Activated CD4-positive, alpha-beta memory T cell treated with anti-CD3 and anti-CD28 coated beads for 36 hours (primary cell): ENCODE results near the gene CENPA. TPM values are rescaled to one million over a fixed set of nuclear protein-coding genes. Genes with fewer than 3 reads are reported as not detected.

ENCODE experiments used
- CTCF ChIA-PET: fragments of 350-600 bp; sonication (Branson Sonifier 250); formaldehyde crosslinking; loops from one replicate; lab custom pipeline; 2021; ENCODE audit warnings: antibody characterized with exemption, inconsistent platforms; lab: Charles Lee
- POLR2A ChIA-PET: fragments of 350-600 bp; sonication (Branson Sonifier 250); formaldehyde crosslinking; loops from one replicate; lab custom pipeline; 2021; ENCODE audit warnings: antibody characterized with exemption; lab: Charles Lee
- DNase-seq: peaks from one replicate; pipeline ENCODE4 v3.0.0-alpha.2; 2020
- H3K27ac Mint-ChIP-seq: one replicate; pipeline ENCODE4 v1.8.0; 2021; ENCODE audit warnings: mixed read lengths
- H3K27me3 Mint-ChIP-seq: one replicate; pipeline ENCODE4 v1.8.0; 2021; ENCODE audit warnings: mixed read lengths
- H3K36me3 Mint-ChIP-seq: one replicate; pipeline ENCODE4 v1.8.0; 2021; ENCODE audit warnings: mixed read lengths
- H3K4me1 Mint-ChIP-seq: one replicate; pipeline ENCODE4 v1.8.0; 2021; ENCODE audit warnings: low read depth, mixed read lengths
- H3K4me3 Mint-ChIP-seq: one replicate; pipeline ENCODE4 v1.8.0; 2021; ENCODE audit warnings: mild to moderate bottlenecking, mixed read lengths
- H3K9me3 Mint-ChIP-seq: one replicate; pipeline ENCODE4 v1.8.0; 2021; ENCODE audit warnings: mixed read lengths
- intact Hi-C: fragments of 100-400 bp; cut with micrococcal nuclease; formaldehyde crosslinking; loops from one replicate; pipeline ENCODE4 v1.15.1; 2023
- total RNA-seq, 2 experiments: library from RNA; stranded (reverse); gene quantifications; one replicate each; pipeline ENCODE4 v1.2.3, GENCODE V29; 2021

Gene CENPA
- 10 to 100 TPM; 36.7 to 37.8 TPM for total RNA-seq

GRCh38 chr2:26785431-26786206, at the start of gene CENPA:
Gene CENPA (plus strand): TSS chr2:26786056. CDS start chr2:26786197, 141 bp downstream.
- peaks cover under 1% of the 10 kb centered on the region for H3K9me3 Mint-ChIP-seq
- ChIA-PET CTCF (interaction anchor here (0.6 kb wide), 1 partner anchor 15 kb away, joined by 3 read pairs; no protein-coding TSS in a partner anchor), POLR2A (interaction anchor here (1.5 kb wide), 1 partner anchor 11 kb away, joined by 3 read pairs; no protein-coding TSS in a partner anchor)

GRCh38 chr2:26737221-26737620, 48.6 kb upstream of the CENPA start:
- POLR2A ChIA-PET, result no interaction called here
- Mint-ChIP-seq H3K4me3 (no peak overlapping the region), H3K27ac (no peak overlapping the region), H3K4me1 (no peaks in the 10 kb centered on the region), H3K9me3 (no peaks in the 10 kb centered on the region), H3K27me3 (peaks cover 4% of the 10 kb centered on the region), H3K36me3 (no peaks in the 10 kb centered on the region)
- no peak for DNase-seq
- intact Hi-C loops, result no loop called here
- CTCF ChIA-PET, result no interaction called here

More at GRCh38 chr2:26785431-26786206, at the start of gene CENPA:
- peaks cover 17% of the 10 kb centered on the region for H3K4me1 Mint-ChIP-seq
- H3K4me3 Mint-ChIP-seq, result peak within 1 kb of the TSS; percentile 85
- peak; percentile 97 for DNase-seq
- H3K36me3 Mint-ChIP-seq, result peaks cover 25% of the 10 kb centered on the region
- intact Hi-C loops, result loop anchor here (2.0 to 10.0 kb wide), 2 partner anchors 21 to 269 kb away; partner anchors contain the start of genes AGBL5 and SLC35F6
- peak within 1 kb of the TSS; percentile 52 for H3K27ac Mint-ChIP-seq
- H3K27me3 Mint-ChIP-seq, result peaks cover 2% of the 10 kb centered on the region

GRCh38 chr2:26738481-26738880, 47.4 kb upstream of the CENPA start:
- H3K9me3 Mint-ChIP-seq, result no peaks in the 10 kb centered on the region
- H3K36me3 Mint-ChIP-seq, result no peaks in the 10 kb centered on the region
- intact Hi-C loops, result no loop called here
- DNase-seq, result no peak
- H3K27me3 Mint-ChIP-seq, result peaks cover 4% of the 10 kb centered on the region
- POLR2A ChIA-PET, result no interaction called here
- no peak overlapping the region for H3K27ac Mint-ChIP-seq
- H3K4me3 Mint-ChIP-seq, result no peak overlapping the region
- no peaks in the 10 kb centered on the region for H3K4me1 Mint-ChIP-seq
- CTCF ChIA-PET, result no interaction called here

GRCh38 chr2:26739514-26739913, 46.3 kb upstream of the CENPA start:
- Mint-ChIP-seq H3K27ac (no peak overlapping the region), H3K4me1 (no peaks in the 10 kb centered on the region), H3K27me3 (peaks cover 4% of the 10 kb centered on the region), H3K36me3 (no peaks in the 10 kb centered on the region), H3K9me3 (no peaks in the 10 kb centered on the region), H3K4me3 (no peak overlapping the region)
- POLR2A ChIA-PET, result no interaction called here
- intact Hi-C loops, result no loop called here
- CTCF ChIA-PET, result interaction anchor here (8.7 kb wide), 1 partner anchor 134 kb away, joined by 146 read pairs; no protein-coding TSS in a partner anchor
- no peak for DNase-seq

GRCh38 chr2:26740346-26740745, 45.5 kb upstream of the CENPA start:
- Mint-ChIP-seq H3K4me1 (no peaks in the 10 kb centered on the region), H3K9me3 (no peaks in the 10 kb centered on the region), H3K36me3 (no peaks in the 10 kb centered on the region), H3K27ac (no peak overlapping the region), H3K27me3 (peaks cover 4% of the 10 kb centered on the region), H3K4me3 (no peak overlapping the region)
- intact Hi-C loops, result no loop called here
- ChIA-PET POLR2A (no interaction called here), CTCF (interaction anchor here (8.7 kb wide), 1 partner anchor 135 kb away, joined by 146 read pairs; no protein-coding TSS in a partner anchor)
- DNase-seq, result no peak

GRCh38 chr2:26740890-26741302, 45.0 kb upstream of the CENPA start:
- Mint-ChIP-seq H3K9me3 (no peaks in the 10 kb centered on the region), H3K4me3 (no peak overlapping the region), H3K27ac (no peak overlapping the region), H3K4me1 (no peaks in the 10 kb centered on the region), H3K36me3 (no peaks in the 10 kb centered on the region), H3K27me3 (peaks cover 4% of the 10 kb centered on the region)
- no peak for DNase-seq
- intact Hi-C loops, result loop anchor here (1.0 kb wide), 1 partner anchor 136 kb away; no protein-coding TSS in a partner anchor
- ChIA-PET CTCF (interaction anchor here (8.7 kb wide), 1 partner anchor 135 kb away, joined by 146 read pairs; no protein-coding TSS in a partner anchor), POLR2A (no interaction called here)

- POLR2A ChIA-PET, result no interaction called here
- Mint-ChIP-seq H3K27me3 (peaks cover 2% of the 10 kb centered on the region), H3K9me3 (no peaks in the 10 kb centered on the region), H3K27ac (no peak overlapping the region), H3K4me1 (no peaks in the 10 kb centered on the region), H3K4me3 (no peak overlapping the region), H3K36me3 (no peaks in the 10 kb centered on the region)
- DNase-seq, result no peak
- intact Hi-C loops, result no loop called here
- CTCF ChIA-PET, result interaction anchor here (8.7 kb wide), 1 partner anchor 137 kb away, joined by 146 read pairs; no protein-coding TSS in a partner anchor
Observed at GRCh38 chr2:26742048-26742770, 43.6 kb upstream of the CENPA start.

GRCh38 chr2:26743852-26744251, 42.0 kb upstream of the CENPA start:
- H3K27ac Mint-ChIP-seq, result no peak overlapping the region
- no peak overlapping the region for H3K4me3 Mint-ChIP-seq
- DNase-seq, result no peak
- ChIA-PET CTCF (interaction anchor here (8.7 kb wide), 1 partner anchor 138 kb away, joined by 146 read pairs; no protein-coding TSS in a partner anchor), POLR2A (no interaction called here)
- H3K36me3 Mint-ChIP-seq, result no peaks in the 10 kb centered on the region
- H3K9me3 Mint-ChIP-seq, result no peaks in the 10 kb centered on the region
- no peaks in the 10 kb centered on the region for H3K27me3 Mint-ChIP-seq
- intact Hi-C loops, result no loop called here
- no peaks in the 10 kb centered on the region for H3K4me1 Mint-ChIP-seq

- Mint-ChIP-seq H3K4me1 (no peaks in the 10 kb centered on the region), H3K27ac (no peak overlapping the region), H3K4me3 (no peak overlapping the region), H3K27me3 (no peaks in the 10 kb centered on the region), H3K9me3 (no peaks in the 10 kb centered on the region), H3K36me3 (no peaks in the 10 kb centered on the region)
- ChIA-PET POLR2A (interaction anchor here (0.9 kb wide), 1 partner anchor 20 kb away, joined by 3 read pairs; no protein-coding TSS in a partner anchor), CTCF (interaction anchor here (0.7 to 8.7 kb wide), 13 partner anchors 11 to 363 kb away, joined by 3 to 146 read pairs (median 4); no protein-coding TSS in a partner anchor)
- intact Hi-C loops, result loop anchor here (1.0 to 5.0 kb wide), 2 partner anchors 140 to 243 kb away; no protein-coding TSS in a partner anchor
- DNase-seq, result no peak
Observed at GRCh38 chr2:26744953-26745352, 40.9 kb upstream of the CENPA start.

GRCh38 chr2:26745609-26746327, 40.1 kb upstream of the CENPA start:
- Mint-ChIP-seq H3K27ac (no peak overlapping the region), H3K4me3 (no peak overlapping the region), H3K9me3 (no peaks in the 10 kb centered on the region), H3K27me3 (no peaks in the 10 kb centered on the region), H3K36me3 (no peaks in the 10 kb centered on the region), H3K4me1 (no peaks in the 10 kb centered on the region)
- intact Hi-C loops, result loop anchor here (1.0 to 5.0 kb wide), 2 partner anchors 140 to 243 kb away; no protein-coding TSS in a partner anchor
- DNase-seq, result peak; percentile 86
- ChIA-PET CTCF (interaction anchor here (0.6 to 8.7 kb wide), 20 partner anchors 9 to 271 kb away, joined by 3 to 146 read pairs (median 4); no protein-coding TSS in a partner anchor), POLR2A (no interaction called here)

GRCh38 chr2:26746934-26747333, 38.9 kb upstream of the CENPA start:
- intact Hi-C loops, result loop anchor here (5.0 kb wide), 1 partner anchor 245 kb away; no protein-coding TSS in a partner anchor
- Mint-ChIP-seq H3K27me3 (no peaks in the 10 kb centered on the region), H3K27ac (no peak overlapping the region), H3K4me1 (no peaks in the 10 kb centered on the region), H3K4me3 (no peak overlapping the region), H3K9me3 (no peaks in the 10 kb centered on the region), H3K36me3 (no peaks in the 10 kb centered on the region)
- CTCF ChIA-PET, result interaction anchor here (0.6 to 8.7 kb wide), 7 partner anchors 10 to 802 kb away, joined by 3 to 146 read pairs (median 4); no protein-coding TSS in a partner anchor
- POLR2A ChIA-PET, result no interaction called here
- no peak for DNase-seq
